GM21717 (cell line): ENCODE data around the gene SETD2.
"Not testable (repeated sequence)": the region's sequence is repeated elsewhere in the genome, so short reads cannot be mapped to it uniquely, and the experiment has no call there.

ENCODE experiments used
- ATAC-seq: cut with Tn5 transposase; IDR thresholded peaks from one replicate; pipeline ENCODE4 v1.9.1; 2021; ENCODE audit warnings: mild to moderate bottlenecking, moderate library complexity; ENCODE audit not compliant: unreplicated experiment

SETD2 gene, protein sequence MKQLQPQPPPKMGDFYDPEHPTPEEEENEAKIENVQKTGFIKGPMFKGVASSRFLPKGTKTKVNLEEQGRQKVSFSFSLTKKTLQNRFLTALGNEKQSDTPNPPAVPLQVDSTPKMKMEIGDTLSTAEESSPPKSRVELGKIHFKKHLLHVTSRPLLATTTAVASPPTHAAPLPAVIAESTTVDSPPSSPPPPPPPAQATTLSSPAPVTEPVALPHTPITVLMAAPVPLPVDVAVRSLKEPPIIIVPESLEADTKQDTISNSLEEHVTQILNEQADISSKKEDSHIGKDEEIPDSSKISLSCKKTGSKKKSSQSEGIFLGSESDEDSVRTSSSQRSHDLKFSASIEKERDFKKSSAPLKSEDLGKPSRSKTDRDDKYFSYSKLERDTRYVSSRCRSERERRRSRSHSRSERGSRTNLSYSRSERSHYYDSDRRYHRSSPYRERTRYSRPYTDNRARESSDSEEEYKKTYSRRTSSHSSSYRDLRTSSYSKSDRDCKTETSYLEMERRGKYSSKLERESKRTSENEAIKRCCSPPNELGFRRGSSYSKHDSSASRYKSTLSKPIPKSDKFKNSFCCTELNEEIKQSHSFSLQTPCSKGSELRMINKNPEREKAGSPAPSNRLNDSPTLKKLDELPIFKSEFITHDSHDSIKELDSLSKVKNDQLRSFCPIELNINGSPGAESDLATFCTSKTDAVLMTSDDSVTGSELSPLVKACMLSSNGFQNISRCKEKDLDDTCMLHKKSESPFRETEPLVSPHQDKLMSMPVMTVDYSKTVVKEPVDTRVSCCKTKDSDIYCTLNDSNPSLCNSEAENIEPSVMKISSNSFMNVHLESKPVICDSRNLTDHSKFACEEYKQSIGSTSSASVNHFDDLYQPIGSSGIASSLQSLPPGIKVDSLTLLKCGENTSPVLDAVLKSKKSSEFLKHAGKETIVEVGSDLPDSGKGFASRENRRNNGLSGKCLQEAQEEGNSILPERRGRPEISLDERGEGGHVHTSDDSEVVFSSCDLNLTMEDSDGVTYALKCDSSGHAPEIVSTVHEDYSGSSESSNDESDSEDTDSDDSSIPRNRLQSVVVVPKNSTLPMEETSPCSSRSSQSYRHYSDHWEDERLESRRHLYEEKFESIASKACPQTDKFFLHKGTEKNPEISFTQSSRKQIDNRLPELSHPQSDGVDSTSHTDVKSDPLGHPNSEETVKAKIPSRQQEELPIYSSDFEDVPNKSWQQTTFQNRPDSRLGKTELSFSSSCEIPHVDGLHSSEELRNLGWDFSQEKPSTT (N-terminal part only)

DNA sequence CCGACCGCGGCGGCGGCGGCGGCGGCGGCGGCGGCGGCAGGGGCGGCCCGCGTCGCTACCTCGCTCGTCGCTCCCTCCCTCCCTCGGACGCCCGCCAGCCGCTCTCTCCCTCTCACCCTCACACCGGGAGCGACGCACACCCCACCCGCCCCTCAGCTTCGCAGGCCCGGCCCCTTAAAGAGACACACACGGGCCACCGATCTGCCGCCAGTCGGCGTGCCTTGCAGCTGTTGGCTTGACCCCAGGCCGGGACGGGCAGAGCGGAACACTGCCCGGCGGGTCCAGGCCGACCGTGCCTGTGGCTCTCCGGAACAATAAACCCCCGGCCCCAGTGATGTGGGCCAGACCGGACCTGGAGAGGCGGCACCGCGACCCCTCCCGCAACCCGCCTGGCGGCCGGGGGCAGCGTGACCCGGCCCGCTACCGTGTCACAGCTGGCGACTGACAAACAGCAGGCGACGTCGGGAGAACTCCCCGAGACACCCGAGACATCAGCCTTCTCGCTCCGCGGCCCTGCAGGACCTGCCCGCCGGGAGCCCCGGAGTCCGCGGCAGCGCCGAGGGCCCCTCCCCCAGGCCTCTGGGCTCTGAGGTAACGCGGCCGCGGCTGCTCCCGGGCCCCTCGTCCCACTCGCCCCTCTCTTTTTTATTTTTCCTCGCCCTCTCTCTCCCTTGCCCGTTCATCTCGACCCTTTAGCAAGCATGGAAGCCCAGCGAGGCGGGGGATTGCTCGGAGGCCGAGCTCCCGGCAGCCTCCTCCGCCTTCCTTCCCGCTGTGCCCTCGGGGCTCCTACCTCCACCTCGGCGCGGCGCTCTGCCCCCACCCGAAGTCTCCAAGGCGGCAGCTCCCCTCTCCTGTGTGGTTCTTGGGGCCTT is at the start of gene SETD2:
Gene SETD2 (minus strand): TSS at position 107 of the 875 bp plus-strand sequence. CDS start 189 bp downstream, outside the sequence.
- ATAC-seq = peak; percentile 57

DNA sequence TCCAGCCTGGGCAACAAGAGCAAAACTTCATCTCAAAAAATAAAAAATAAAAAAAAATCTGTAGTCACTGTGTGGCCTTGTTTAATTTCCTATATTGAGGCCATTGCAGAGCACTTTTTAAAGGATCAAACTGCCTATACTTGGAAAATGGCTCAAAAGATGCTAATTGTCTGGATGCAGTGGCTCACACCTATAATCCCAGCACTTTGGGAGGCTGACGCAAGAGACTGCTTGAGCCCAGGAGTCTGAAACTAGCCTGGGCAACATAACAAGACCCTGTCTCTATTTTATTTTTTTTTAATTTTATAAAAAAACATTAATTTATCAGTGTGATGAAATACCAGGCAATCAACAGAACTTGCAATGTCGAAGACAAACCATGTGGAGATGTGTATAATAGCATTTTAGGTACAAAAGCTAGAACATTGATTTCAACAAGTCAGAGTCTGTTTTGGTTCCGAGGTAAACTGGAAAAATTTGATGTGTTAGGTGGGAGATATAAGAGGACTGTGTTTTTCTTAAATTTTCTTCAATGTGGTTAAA is 47.0 kb upstream of the SETD2 start:
- no peak for ATAC-seq

DNA sequence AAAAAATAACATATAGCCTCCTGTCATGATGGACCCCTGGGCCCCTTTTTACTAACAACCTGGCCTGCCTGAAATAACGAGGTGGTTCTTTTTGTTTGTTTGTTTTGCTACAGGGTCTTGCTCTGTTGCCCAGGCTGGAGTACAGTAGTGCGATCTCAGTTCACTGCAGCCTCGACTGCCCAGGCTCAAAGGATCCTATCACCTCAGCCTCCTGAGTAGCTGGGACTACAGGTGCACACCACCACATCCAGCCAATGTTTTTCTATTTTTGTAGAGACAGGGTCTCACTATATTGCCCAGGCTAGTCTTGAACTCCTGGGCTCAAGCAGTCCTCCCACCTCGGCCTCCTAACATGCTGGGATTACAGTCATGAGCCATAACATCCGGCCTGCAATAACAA is 42.1 kb upstream of the SETD2 start:
- not testable (repeated sequence) for ATAC-seq

GRCh38 chr3:47204875-47205274 is 41.0 kb upstream of the SETD2 start:
- no peak for ATAC-seq

DNA sequence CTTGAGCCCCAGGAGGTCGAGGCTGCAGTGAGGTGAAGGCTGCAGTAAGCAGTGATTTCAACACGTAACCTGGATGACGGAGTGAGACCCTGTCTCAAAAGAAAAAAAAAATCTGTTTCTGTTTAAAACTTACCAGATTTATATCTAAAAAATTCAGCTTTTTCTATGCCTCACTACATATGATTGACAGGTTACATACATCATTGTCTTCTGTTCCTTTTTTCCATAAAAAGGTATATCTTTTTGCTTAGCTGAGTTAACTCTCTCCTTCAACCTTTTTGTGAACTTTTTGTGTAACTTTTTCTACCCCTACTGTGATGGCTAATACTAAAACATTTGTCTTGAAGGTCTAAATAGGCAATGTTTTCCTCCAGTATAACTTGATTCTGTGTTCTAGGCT is 38.6 kb upstream of the SETD2 start:
- no peak for ATAC-seq

- ATAC-seq = no peak
Observed at GRCh38 chr3:47197287-47197686, 33.4 kb upstream of the SETD2 start.

DNA sequence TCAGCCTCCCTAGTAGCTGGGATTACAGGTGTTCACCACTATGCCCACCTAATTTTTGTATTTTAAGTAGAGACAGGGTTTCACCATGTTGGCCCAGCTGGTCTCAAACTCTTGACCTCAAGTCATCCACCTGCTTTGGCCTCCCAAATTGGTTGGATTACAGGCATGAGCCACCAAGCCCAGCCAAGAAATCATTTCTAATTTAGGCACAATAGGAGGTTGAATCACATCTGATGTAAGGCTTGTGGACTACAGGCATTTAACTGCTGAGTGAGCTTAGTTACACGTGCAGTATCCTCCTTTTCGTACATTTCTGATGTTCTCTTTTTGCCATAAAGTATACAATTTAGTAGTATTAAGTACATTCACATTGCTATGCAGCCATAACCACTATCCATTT is 31.1 kb upstream of the SETD2 start:
- ATAC-seq = no peak

DNA sequence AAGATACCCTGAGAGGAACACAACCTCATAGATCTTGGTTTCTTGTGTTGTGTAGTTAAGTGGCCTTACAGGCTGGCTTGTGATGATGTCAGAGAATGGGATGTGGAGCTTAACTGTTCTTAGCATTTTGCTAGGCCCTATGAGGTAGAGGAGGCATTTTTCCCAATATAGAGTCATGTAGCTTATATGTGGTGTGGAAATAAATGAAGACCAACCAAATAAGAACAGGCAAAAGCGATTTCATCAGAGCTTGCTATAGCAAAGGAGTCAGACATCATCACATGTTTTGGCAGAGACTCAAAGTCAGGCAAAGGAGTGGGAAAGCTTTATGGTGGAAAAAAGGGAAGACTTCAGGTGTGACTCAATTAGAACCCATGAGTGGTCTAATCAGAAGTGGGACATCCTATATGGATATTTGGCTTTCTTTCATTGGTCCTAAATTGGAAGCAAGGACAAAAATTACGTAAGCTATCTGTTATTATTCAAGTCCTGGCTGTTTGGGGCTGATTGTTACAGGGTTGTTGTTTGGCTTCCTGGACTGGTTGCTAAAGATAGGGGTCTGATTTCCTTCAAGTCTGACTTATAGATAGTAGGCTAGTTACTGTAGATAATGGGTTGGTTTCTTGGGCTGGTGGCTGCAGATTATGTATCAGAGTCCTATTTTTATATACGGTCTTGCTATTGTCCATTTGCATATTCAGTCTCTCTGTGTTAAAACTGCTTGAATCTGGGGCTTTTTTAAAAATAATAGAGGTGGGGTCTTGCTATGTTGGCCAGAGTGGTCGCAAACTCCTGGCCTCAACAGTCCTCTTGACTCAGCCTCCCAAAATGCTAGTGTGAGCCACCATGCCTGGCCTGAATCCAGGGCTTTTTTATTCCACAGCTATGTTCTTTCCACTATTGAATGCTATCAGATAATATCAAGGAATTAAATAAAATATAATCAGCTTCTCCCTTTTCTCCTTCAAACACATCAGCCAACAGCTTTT is 30.3 kb upstream of the SETD2 start:
- no peak for ATAC-seq

DNA sequence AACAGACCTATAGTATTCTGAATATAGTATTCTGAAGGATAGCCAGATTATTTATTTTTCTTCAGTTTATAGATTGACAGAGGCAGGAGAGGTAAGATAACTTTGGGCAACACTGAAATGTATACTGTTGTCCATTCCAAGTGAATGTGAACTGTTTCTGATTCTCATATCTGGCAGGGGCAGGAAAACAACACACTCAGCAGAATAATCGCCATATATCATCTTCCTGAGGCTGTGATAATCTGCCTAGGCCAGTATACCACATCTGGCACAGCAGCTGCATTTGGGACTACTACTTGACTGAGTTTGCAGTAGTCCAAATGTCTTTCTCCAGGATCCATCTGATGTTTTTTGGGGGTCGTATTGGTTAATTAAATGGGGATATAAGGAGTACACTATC is 22.4 kb upstream of the SETD2 start:
- no peak for ATAC-seq

GRCh38 chr3:47181685-47182084 is 17.8 kb upstream of the SETD2 start:
- ATAC-seq = not testable (repeated sequence)

GRCh38 chr3:47180011-47180410 is 16.1 kb upstream of the SETD2 start:
- ATAC-seq = not testable (repeated sequence)

DNA sequence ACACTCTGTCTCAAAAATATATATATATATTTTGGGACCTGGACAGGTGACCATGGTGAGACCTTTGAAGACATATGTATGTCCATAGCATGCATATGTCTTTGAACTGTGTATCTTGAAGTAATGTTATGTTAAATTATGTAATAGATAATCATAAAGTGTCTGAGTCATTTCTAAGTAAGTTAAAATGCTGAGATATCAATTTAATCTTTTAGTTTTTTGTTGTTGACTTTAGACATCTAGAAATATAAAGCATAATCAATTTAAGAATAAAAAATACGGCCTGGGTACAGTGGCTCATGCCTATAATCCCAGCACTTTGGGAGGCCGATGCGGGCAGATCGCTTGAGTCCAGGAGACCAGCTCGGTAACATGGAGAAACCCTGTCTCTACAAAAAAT is 12.7 kb upstream of the SETD2 start:
- no peak for ATAC-seq

GRCh38 chr3:47163169-47164006 is 525 bp downstream of the SETD2 start:
- ATAC-seq = peak; percentile 32

- peak; percentile 8 for ATAC-seq
Observed at GRCh38 chr3:47162697-47163168, 1.2 kb downstream of the SETD2 start.

DNA sequence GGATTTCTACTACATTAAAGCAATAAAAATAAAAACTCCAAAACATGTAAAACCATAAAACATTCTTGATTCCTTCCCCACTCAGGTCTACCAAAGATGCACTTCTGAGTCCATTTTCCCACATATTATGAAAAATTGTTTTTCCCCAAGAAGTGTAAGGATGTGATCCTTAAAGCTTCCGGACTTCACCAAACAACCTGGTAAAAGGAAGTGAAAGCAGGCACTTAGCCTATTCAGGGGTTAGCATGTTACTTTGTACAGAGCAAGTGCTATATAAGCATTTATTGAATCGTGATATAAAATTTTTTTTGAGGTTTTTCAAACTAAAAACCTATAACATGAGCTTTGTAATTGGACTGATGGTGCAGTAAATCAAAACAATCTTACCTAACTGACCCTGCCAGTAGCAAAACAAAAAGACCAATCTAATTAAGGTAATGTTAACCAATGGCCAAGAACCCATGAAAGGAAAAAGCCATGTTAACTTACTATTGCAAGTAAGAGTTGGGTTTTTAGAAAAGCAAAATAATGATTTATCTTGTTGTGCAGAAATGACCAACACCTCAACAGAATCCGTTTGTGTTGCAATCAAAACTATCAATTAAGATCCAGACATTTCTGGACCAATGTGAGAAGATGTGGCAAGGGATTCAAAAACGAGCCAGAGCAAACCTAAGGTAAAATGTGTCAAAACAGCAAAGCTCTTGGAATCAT is 1.8 kb downstream of the SETD2 start:
- ATAC-seq = no peak

GRCh38 chr3:47159820-47160219 is 4.1 kb downstream of the SETD2 start:
- no peak for ATAC-seq

DNA sequence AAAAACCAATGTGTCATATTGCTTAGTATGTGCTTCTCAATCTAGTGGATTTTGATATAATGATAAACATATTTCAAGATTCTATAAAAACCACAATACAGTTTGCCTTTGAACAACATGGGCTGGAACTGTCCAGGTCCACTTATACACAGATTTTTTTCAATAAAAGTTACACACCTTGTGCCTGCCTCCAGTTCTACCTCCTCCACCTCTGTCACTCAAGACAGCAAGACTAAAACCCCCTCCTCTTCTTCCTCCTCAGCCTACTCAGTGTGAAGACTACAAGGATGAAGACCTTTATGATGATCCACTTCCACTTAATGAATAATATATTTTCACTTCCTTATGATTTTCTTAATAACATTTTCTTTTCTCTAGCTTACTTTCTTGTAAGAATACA is 5.7 kb downstream of the SETD2 start:
- no peak for ATAC-seq
